GM13976 (cell line): Measurements from ENCODE around the gene WT1.

Experiments used
- DNase-seq: peaks from one replicate; pipeline ENCODE4 v3.0.0; 2012; ENCODE audit warnings: low spot score
- CTCF ChIP-seq: IDR thresholded peaks from 2 replicates; pipeline ENCODE4 v1.5.1; 2012; ENCODE audit warnings: borderline replicate concordance, mild to moderate bottlenecking; ENCODE audit not compliant: insufficient read depth; ENCODE audit errors: extremely low read depth, missing control alignments, control extremely low read depth
- in situ Hi-C: fragments of 300-500 bp; cut with MboI; formaldehyde crosslinking; loops from one replicate; pipeline ENCODE4 v1.12.0; 2022; ENCODE audit warnings: low sequenced_read_pairs, mixed read lengths, inconsistent platforms; ENCODE audit not compliant: unreplicated experiment

WT1 gene

DNA sequence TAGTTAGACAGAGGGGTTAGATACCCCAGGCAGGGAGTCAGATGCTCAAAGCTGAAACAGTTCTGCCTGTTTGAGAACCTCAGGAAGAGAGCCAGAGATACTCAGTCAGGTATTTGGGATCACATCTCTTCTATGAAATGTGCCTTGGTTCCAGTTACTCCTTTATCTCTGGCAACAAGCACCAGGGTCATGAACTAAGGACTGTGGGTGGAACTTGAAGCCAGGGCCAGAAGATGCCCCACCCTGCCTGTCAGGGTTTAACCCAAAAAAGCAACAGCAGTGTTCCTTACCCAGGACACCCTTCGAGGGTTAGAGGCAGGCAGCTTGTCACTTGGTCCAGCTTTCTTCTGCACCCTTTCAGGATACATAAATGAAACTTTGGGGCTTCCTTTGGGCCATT, 15.0 kb upstream of the WT1 start:
- no peak for TF ChIP-seq CTCF
- in situ Hi-C loops = no loop called here
- no peak for DNase-seq

DNA sequence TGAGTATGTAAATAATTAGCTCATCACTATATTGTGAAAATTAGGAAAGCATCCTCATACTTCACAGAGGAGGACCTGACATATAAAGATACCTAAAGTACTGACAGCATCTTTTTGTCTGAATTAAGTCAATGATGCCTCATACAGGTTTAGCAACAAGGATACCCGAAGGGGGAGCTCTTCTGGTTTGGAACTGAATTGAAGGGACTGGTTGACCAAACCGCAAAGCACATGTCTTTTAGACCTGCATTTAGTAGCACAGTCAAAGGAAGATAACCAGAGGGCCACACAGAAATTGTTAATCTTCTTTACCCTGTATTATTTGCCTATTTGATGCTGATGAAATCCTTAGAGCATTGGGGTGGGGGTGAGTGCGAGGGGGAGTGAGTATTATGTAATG, 12.9 kb upstream of the WT1 start:
- no peak for DNase-seq
- in situ Hi-C loops = no loop called here
- TF ChIP-seq CTCF = no peak

GRCh38 chr11:32447252-32447651, 11.9 kb upstream of the WT1 start:
- no peak for DNase-seq
- TF ChIP-seq CTCF = no peak
- in situ Hi-C loops = no loop called here

GRCh38 chr11:32446227-32446626, 10.9 kb upstream of the WT1 start:
- no peak for DNase-seq
- in situ Hi-C loops = no loop called here
- TF ChIP-seq CTCF = no peak

DNA sequence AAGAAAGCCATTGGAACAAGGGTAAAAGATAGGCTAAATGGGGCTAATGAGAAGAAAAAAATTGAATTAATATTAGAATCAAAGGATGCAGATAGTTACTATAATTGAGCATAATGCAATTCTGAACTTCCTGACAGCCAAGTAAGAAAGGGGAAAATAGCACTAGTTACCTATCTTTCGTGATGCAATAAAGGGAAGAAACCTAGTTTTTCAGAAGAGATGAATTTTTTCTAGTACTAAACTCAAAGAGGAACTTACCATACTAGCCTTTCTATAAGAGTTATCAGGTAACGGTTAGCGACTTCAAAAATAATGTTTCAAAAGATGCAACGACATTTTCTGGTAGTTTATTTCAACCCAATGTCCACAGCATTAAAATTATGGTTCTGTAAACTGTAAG, 8.8 kb upstream of the WT1 start:
- in situ Hi-C loops = no loop called here
- no peak for DNase-seq

GRCh38 chr11:32440916-32441315, 5.6 kb upstream of the WT1 start:
- no peak for TF ChIP-seq CTCF
- in situ Hi-C loops = no loop called here
- no peak for DNase-seq

More for the DNA sequence above, 8.8 kb upstream of the WT1 start:
- no peak for TF ChIP-seq CTCF
